Measurements from ENCODE around the gene PCDHGA1. TPM values are rescaled to one million over a fixed set of nuclear protein-coding genes. Genes with fewer than 3 reads are reported as not detected.

The PCDHGA1 gene
- total and polyA plus RNA-seq, 2 of the 4 experiments (the other 2 are of a cell fraction), result 0.90 to 0.92 TPM

DNA sequence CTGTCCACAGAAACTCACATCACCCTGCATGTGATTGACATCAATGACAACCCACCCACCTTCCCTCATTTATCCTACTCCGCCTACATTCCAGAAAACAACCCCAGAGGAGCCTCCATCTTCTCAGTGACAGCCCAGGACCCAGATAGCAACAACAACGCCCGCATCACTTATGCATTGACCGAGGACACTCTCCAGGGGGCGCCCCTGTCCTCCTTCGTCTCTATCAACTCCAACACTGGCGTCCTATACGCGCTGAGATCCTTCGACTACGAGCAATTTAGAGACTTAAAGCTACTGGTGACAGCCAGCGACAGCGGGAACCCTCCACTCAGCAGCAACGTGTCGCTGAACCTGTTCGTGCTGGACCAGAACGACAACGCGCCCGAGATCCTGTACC, 15.0 kb downstream of the PCDHGA1 start:
- Histone ChIP-seq H4K20me1 (ENCODE audit: insufficient read depth, low read length) (no peaks in the 10 kb centered on the region), H3K56ac (ENCODE audit: extremely low read depth, insufficient read depth, low read length) (no peak overlapping the region), H2BK5ac (ENCODE audit: low read depth, low read length, poor library complexity, severe bottlenecking) (no peak overlapping the region), H3K27ac (ENCODE audit: insufficient read depth, low read length) (no peak overlapping the region), H2BK120ac (ENCODE audit: low read depth, low read length) (no peak overlapping the region), H2BK20ac (ENCODE audit: low read depth, low read length) (no peak overlapping the region), H4K5ac (ENCODE audit: low read depth, low read length) (no peak overlapping the region), H3K4me1 (ENCODE audit: control insufficient read depth, insufficient read depth, low read length) (no peaks in the 10 kb centered on the region), H3K9me3 (ENCODE audit: control insufficient read depth, insufficient read depth, low read length) (peaks cover 29% of the 10 kb centered on the region), H2AFZ (replicated peaks; ENCODE audit: low read length, poor library complexity) (no peak overlapping the region), H2AK5ac (ENCODE audit: low read depth, low read length) (no peak overlapping the region), H3K4me3 (ENCODE audit: insufficient read depth, low read depth, low read length) (no peak overlapping the region), H4K91ac (ENCODE audit: insufficient read depth, low read depth, low read length) (no peak overlapping the region), H3K14ac (replicated peaks; ENCODE audit: low read depth, low read length) (no peak overlapping the region), H3K18ac (ENCODE audit: low read depth, low read length) (no peak overlapping the region), H4K8ac (ENCODE audit: low read depth in 2 of 2, low read length in 2 of 2) (no peak overlapping the region), H3K9me1 (ENCODE audit: insufficient read depth, low read length) (no peaks in the 10 kb centered on the region), H3K27me3 (ENCODE audit: control insufficient read depth, insufficient read depth, low read length) (no peaks in the 10 kb centered on the region), H2AK9ac (replicated peaks; ENCODE audit: low read depth, low read length, poor library complexity) (no peak overlapping the region), H2BK15ac (ENCODE audit: low read depth, low read length) (no peak overlapping the region), H3K23ac (ENCODE audit: low read depth, low read length) (no peak overlapping the region), H3K9ac (ENCODE audit: low read depth, low read length) (no peak overlapping the region), H3K79me1 (ENCODE audit: low read depth in 1 of 2, low read length in 2 of 2) (no peaks in the 10 kb centered on the region), H3K4ac (ENCODE audit: low read depth, low read length) (no peak overlapping the region), H3K36me3 (ENCODE audit: control insufficient read depth, insufficient read depth, low read length) (0 out of 2 replicates have a peak, but pooled peaks cover 2% of the 10 kb centered on the region), H3K4me2 (ENCODE audit: low read depth, low read length) (no peak overlapping the region)
- no TSS peak for BruUV-seq (replicated peaks)
- TF ChIP-seq, protein P1, sequence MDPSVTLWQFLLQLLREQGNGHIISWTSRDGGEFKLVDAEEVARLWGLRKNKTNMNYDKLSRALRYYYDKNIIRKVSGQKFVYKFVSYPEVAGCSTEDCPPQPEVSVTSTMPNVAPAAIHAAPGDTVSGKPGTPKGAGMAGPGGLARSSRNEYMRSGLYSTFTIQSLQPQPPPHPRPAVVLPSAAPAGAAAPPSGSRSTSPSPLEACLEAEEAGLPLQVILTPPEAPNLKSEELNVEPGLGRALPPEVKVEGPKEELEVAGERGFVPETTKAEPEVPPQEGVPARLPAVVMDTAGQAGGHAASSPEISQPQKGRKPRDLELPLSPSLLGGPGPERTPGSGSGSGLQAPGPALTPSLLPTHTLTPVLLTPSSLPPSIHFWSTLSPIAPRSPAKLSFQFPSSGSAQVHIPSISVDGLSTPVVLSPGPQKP (IDR thresholded peaks at IDR 0.05; ENCODE audit: borderline replicate concordance, low read depth, low read length), result no peak
- TF ChIP-seq RFX5 (IDR thresholded peaks at IDR 0.05; ENCODE audit: low read depth, low read length), result no peak
- TF ChIP-seq, protein P2, sequence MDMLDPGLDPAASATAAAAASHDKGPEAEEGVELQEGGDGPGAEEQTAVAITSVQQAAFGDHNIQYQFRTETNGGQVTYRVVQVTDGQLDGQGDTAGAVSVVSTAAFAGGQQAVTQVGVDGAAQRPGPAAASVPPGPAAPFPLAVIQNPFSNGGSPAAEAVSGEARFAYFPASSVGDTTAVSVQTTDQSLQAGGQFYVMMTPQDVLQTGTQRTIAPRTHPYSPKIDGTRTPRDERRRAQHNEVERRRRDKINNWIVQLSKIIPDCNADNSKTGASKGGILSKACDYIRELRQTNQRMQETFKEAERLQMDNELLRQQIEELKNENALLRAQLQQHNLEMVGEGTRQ (IDR thresholded peaks at IDR 0.05; ENCODE audit: low read depth, low read length), result no peak
- TF ChIP-seq POLR2A (IDR thresholded peaks at IDR 0.05; ENCODE audit: low read depth, low read length), result no peak
- TF ChIP-seq MXI1 (IDR thresholded peaks at IDR 0.05; ENCODE audit: borderline replicate concordance, low read depth, low read length), result no peak
- TF ChIP-seq RAD21 (IDR thresholded peaks at IDR 0.05; ENCODE audit: low read length), result no peak
- no peak for TF ChIP-seq NFE2L2 (IDR thresholded peaks at IDR 0.05; ENCODE audit: low read depth, low read length)
- no peak for TF ChIP-seq CHD1 (IDR thresholded peaks at IDR 0.05; ENCODE audit: low read depth, low read length)
- no peak for TF ChIP-seq MAFK (IDR thresholded peaks at IDR 0.05; ENCODE audit: low read depth, low read length)
- TF ChIP-seq CEBPB (IDR thresholded peaks at IDR 0.05; ENCODE audit: low read depth, low read length), result no peak
- dilution Hi-C loops (cut with HindIII; ENCODE audit: low sequenced_read_pairs, unreplicated experiment) (no loop called here), in situ Hi-C loops (cut with MboI; ENCODE audit: low sequenced_read_pairs) (no loop called here), intact Hi-C loops (cut with micrococcal nuclease) (no loop called here)
- ChIA-PET POLR2A (ENCODE audit: unreplicated experiment) (no interaction called here), CTCF (no interaction called here)
- DNase-seq (no peak), ATAC-seq (ENCODE audit: low read depth) (no peak)
- WGBS, 2 experiments (ENCODE audit: extremely low coverage in 2 of 2, insufficient read length in 1 of 2), result 33% methylated on average over 7 of the region's 20 CpGs; no CpG with 5 or more reads in 1 of the 2 experiments
